ENCODE data around the gene SUMO3.

DNA sequence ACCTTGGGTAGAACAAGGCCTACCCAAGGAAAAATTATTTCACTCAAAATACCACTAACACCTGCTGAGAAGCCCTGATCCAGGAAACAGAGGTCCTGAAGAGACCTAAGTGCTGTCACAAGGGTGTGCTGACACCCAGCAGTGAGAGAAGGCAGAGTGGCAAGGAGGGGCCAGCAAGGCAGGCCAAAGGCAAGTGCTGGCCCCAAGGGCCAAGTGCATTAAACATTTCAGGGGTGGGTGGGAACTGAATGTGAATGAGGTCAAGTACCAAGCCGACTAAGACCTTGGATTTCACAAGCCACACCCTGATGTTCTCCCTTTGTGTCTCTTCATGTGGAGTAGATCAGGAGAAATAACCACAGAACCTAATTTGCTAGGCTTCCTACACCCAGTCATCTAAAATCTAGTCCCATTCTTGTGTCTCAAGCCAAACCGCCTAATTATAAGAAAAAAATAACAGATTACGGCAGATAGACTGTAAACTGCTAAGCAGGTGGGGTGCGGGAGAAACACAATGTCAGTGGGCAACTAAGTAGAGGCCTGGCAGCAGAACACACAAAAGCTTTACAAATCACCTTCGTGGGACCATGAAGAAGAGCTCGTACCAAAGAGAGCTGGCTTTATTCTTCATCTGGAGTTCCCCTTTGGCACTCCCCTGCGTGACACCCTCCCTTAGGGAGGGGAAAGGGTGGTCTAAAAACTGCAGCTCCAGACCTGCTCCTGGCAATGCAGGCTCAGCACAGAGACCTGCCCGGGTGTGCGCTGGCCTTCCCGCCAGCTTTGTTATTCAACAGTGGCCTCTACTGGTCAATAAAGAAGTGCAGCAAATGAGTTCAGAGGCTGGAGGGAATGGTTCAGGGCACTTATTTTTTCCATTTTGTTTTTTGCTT, 24.9 kb downstream of the SUMO3 start:
- TF ChIP-seq, protein P1, sequence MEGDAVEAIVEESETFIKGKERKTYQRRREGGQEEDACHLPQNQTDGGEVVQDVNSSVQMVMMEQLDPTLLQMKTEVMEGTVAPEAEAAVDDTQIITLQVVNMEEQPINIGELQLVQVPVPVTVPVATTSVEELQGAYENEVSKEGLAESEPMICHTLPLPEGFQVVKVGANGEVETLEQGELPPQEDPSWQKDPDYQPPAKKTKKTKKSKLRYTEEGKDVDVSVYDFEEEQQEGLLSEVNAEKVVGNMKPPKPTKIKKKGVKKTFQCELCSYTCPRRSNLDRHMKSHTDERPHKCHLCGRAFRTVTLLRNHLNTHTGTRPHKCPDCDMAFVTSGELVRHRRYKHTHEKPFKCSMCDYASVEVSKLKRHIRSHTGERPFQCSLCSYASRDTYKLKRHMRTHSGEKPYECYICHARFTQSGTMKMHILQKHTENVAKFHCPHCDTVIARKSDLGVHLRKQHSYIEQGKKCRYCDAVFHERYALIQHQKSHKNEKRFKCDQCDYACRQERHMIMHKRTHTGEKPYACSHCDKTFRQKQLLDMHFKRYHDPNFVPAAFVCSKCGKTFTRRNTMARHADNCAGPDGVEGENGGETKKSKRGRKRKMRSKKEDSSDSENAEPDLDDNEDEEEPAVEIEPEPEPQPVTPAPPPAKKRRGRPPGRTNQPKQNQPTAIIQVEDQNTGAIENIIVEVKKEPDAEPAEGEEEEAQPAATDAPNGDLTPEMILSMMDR (conservative IDR thresholded peaks at IDR 0.05; ENCODE audit: low read depth in 2 of 2): peak; percentile 82 to 85
- TF ChIP-seq EZH2phosphoT487 (IDR thresholded peaks at IDR 0.05; ENCODE audit: unreplicated experiment): no peak
